ENCODE results near the gene HP1BP3.
A peak's percentile ranks its signal among the peaks of the same experiment; 100 is the strongest.

HP1BP3 gene

DNA sequence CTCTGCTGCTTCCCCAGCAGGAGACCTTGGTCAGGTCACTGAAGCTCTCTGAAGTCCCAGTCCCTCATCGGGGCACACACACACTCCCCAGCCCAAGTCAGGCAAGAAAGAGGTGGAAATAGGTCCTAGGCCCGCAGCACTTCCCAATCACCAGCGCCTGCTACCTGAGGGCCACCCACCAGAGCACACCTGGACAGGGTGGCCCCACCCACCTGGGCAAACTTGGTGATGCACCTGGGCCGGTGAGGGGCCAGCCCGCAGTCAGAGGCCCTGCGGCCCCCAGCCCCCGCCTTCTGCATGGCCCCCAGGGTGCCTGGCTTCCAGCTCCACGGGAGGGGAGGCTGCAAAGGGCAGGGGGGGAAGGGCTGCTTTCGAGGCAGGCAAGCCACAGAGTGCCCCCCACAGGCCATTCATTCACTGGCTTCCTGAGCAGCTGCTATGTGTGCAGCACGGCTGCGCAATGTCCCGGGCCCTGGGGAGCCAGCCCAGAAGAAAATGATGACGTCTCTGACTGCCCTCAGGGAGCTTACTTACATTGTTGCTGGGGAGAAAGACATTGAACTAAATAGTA, 59.3 kb downstream of the HP1BP3 start:
- TF ChIP-seq, protein P1, sequence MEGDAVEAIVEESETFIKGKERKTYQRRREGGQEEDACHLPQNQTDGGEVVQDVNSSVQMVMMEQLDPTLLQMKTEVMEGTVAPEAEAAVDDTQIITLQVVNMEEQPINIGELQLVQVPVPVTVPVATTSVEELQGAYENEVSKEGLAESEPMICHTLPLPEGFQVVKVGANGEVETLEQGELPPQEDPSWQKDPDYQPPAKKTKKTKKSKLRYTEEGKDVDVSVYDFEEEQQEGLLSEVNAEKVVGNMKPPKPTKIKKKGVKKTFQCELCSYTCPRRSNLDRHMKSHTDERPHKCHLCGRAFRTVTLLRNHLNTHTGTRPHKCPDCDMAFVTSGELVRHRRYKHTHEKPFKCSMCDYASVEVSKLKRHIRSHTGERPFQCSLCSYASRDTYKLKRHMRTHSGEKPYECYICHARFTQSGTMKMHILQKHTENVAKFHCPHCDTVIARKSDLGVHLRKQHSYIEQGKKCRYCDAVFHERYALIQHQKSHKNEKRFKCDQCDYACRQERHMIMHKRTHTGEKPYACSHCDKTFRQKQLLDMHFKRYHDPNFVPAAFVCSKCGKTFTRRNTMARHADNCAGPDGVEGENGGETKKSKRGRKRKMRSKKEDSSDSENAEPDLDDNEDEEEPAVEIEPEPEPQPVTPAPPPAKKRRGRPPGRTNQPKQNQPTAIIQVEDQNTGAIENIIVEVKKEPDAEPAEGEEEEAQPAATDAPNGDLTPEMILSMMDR (IDR thresholded peaks at IDR 0.05; ENCODE audit: borderline replicate concordance, insufficient read depth, low read depth, low read length): peak; percentile 20; the same call in 1 of the 2 replicates
- no peak overlapping the region for H3K4me3 ChIP-seq (ENCODE audit: low read depth, low read length)

DNA sequence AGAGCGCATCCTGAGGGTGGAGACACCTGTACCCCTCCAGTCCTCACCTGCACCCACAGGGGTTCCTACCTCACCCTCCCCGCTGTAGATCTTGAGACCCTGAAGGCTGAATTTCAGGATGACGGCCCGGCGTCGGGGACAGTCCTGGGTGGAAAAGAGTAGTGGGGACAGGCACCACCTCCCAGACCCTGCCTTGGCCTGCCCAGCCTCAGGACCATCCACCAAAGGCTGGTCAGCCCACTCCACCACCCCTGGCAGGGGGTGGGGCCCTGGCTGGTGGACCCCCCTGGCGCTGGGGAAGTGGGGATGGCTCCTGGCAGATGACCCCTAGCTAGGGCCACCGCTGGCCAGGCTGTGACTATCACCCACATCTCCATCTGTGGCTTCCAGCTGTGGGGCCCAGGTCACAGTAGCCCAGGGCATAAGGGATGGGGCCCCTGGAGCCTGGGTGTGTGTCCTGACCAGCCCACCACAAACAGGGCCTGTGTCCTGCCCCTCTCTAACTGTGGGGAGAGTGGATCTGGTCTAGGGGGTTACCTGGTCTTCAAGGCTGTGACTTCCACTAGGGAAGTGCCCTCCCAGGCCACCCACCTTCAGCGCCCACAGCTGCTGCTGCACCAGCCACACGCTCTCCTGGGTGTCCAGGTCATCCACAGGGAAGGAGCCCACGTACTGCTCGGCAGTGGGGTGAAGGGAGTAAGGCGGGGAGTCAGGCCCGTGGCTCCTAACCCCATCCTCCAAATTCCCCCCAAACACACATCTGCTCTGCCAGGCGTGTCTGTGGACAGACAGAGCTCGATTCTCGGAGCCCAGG, 60.0 kb downstream of the HP1BP3 start:
- TF ChIP-seq, protein P1 (IDR thresholded peaks at IDR 0.05; ENCODE audit: borderline replicate concordance, insufficient read depth, low read depth, low read length): no peak
- H3K4me3 ChIP-seq (ENCODE audit: low read depth, low read length): no peak overlapping the region

DNA sequence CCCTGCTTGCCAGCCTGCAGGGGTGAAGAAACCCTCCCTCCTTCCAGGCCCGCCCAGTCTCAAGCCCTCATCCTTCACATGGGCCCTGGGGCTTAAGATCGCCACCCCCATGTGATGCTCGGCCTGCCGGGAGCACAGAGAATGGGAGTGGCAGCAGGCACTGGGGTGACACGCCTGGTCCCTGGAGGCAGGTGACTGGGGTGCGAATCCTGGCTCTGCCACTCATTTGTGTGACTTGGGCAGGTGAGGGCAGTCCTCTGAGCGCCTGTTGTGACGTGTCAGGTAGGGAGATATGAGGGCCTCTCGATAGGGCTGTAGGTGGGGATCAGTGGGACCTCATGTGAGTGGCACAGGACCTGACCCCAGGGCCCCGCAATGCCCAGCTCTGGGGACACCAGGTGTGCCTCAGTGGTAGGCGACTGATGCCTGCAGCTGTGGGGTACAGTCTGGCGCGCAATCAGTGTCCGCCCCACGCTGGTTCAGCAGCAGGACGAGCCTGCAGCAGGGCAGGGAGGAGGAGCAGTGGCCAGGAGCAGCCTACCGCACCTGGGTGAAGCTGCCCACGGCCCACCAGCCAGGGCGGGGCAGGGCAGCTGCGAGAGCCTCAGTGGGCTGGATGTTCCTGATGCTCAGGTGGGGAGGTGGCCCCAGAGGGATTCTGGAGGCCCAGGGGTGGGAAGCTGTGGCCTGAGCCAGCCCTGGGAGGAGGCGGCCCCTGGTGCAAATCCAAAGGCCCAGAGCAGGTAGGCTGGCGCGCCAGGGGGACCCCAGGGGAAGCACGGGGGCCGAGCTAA, 60.8 kb downstream of the HP1BP3 start:
- TF ChIP-seq, protein P1 (IDR thresholded peaks at IDR 0.05; ENCODE audit: borderline replicate concordance, insufficient read depth, low read depth, low read length): no peak
- no peak overlapping the region for H3K4me3 ChIP-seq (ENCODE audit: low read depth, low read length)

DNA sequence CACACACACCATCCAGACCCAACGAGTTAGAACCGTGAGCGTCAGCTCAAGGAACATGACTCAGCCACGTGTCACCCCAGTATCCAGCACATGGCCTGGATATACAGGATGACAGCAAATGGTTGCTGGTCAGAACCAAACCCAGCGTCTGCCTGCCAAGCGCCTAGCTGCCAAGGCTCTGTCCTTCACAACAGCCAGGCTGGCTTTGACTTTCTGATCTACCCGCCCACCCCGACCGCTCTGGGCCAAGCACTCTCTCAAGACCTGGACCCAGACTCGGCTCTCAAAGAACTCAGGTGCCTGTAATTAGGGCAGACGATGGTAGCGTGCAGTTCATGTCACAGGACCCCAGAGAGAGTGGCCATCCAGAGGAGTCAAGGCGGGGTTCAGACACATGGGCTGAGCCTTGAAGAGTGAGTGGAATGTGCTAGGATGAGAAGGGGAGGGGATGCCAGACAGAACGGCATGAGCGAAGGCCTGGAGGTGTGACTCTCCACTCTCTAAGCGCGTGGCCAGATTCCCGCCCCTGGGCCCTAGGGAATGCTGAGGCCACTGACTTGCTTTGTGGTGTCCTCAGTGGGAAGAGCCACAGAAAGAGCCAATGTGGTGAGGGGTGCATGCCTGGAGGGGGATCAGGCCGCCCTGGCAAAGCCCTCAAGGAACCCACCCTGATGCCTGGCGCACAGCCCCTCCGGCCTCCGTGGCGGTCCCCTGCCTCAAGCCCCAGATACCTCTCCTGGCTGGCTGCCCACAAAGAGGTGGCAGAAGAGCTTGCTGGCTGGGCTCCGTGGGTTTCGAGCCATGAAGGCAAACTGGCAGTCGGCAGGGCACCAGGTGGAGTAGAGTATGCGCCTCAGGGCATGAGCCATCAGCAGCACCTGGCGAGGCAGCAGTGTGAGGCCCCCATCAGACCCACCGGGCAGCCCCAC, 61.7 kb downstream of the HP1BP3 start:
- H3K4me3 ChIP-seq (ENCODE audit: low read depth, low read length): no peak overlapping the region
- TF ChIP-seq, protein P1 (IDR thresholded peaks at IDR 0.05; ENCODE audit: borderline replicate concordance, insufficient read depth, low read depth, low read length): no peak

DNA sequence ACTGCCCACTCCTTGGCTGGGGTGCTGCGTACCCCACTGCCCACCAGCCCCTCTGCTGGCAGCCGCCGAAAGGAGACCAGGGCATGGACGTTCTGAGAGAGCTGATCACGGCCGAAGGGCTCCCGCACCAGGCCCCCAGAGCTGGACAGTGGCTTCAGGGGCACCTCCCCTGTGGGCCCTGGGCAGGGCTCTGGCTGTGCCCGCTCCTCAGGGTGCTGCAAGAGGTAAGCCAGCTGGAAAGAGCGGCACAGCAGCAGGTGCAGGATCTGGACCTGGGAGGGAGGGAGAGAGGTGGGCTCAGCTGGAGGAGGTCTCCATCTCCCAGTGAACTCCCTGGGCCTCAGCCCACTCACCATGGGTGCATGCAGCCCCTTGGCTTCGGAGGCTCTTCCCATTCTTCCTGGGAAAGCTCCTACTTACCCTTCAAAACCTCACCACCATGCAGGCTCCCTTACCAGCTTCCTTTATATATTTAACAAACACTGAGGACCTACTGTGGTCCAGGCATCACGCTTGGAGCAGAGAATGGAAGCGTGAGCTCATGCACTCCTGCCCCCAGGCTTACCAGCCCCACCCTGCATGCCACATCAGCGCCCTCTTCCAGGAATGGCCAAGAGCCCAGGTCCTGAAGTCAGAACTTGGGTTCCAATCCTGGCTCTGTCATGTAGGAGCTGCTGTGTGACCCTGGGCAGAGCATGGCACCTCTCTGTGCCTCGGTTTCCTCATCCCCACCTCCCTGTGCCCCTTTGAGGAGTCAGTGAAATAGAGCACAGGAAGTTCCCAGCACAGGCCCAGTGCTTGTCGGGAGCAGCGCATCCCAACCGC, 62.5 kb downstream of the HP1BP3 start:
- TF ChIP-seq, protein P1 (IDR thresholded peaks at IDR 0.05; ENCODE audit: borderline replicate concordance, insufficient read depth, low read depth, low read length): no peak
- H3K4me3 ChIP-seq (ENCODE audit: low read depth, low read length): no peak overlapping the region

Data from GM12875 (cell line).